HepG2 (cell line): ENCODE data around the gene RTEL1. TPM values are rescaled to one million over a fixed set of nuclear protein-coding genes. Genes with fewer than 3 reads are reported as not detected.

ENCODE experiments used
- CEBPG ChIP-seq: IDR thresholded peaks from 2 replicates; pipeline ENCODE4 v1.6.1; 2016
- ELF4 ChIP-seq: sonication (generic); formaldehyde crosslinking; IDR thresholded peaks from 2 replicates; pipeline ENCODE4 v1.5.0; 2020; ENCODE audit warnings: missing genetic modification reagents, mild to moderate bottlenecking, moderate library complexity, borderline replicate concordance
- HIC2 ChIP-seq: sonication (generic); formaldehyde crosslinking; IDR thresholded peaks from 2 replicates; pipeline ENCODE4 v1.9.0; 2022; ENCODE audit warnings: low read depth, missing genetic modification reagents
- HOXA9 ChIP-seq: sonication (generic); formaldehyde crosslinking; IDR thresholded peaks from 2 replicates; pipeline ENCODE4 v1.8.1; 2022; ENCODE audit warnings: missing genetic modification reagents, mild to moderate bottlenecking, moderate library complexity, borderline replicate concordance
- MBD4 ChIP-seq: IDR thresholded peaks from 2 replicates; pipeline ENCODE4 v1.6.1; 2012; ENCODE audit warnings: low read length, inconsistent platforms, borderline replicate concordance
- MEIS1 ChIP-seq: sonication (generic); formaldehyde crosslinking; IDR thresholded peaks from 2 replicates; pipeline ENCODE4 v1.9.0; 2021; ENCODE audit warnings: mild to moderate bottlenecking, missing genetic modification reagents, moderate library complexity, borderline replicate concordance
- MZF1 ChIP-seq: sonication (generic); formaldehyde crosslinking; IDR thresholded peaks from 2 replicates; pipeline ENCODE4 v1.8.1; 2023; ENCODE audit warnings: mild to moderate bottlenecking, missing genetic modification reagents, borderline replicate concordance
- POLR2AphosphoS5 ChIP-seq: IDR thresholded peaks from 2 replicates; pipeline ENCODE4 v1.6.1; 2012; ENCODE audit warnings: low read depth, low read length
- PRMT3 ChIP-seq: sonication (generic); formaldehyde crosslinking; IDR thresholded peaks from 2 replicates; pipeline ENCODE4 v1.8.1; 2022; ENCODE audit warnings: low read depth, mild to moderate bottlenecking, moderate library complexity, missing genetic modification reagents, borderline replicate concordance
- RORA ChIP-seq: sonication (generic); formaldehyde crosslinking; IDR thresholded peaks from 2 replicates; pipeline ENCODE4 v1.5.0; 2020; ENCODE audit warnings: mild to moderate bottlenecking, missing genetic modification reagents, moderate library complexity
- SATB2 ChIP-seq: sonication (generic); formaldehyde crosslinking; IDR thresholded peaks from 2 replicates; pipeline ENCODE4 v1.5.0; 2020; ENCODE audit warnings: missing genetic modification reagents
- TCF7 ChIP-seq: sonication (generic); IDR thresholded peaks from 2 replicates; pipeline ENCODE4 v1.6.1; 2016; ENCODE audit warnings: antibody characterized with exemption, low read depth
- TIGD3 ChIP-seq: sonication (generic); formaldehyde crosslinking; IDR thresholded peaks from 2 replicates; pipeline ENCODE4 v1.5.1; 2020; ENCODE audit warnings: mild to moderate bottlenecking, missing genetic modification reagents, borderline replicate concordance
- ZNF230 ChIP-seq: sonication (generic); formaldehyde crosslinking; IDR thresholded peaks from 2 replicates; pipeline ENCODE4 v1.4.0; 2020; ENCODE audit warnings: mild to moderate bottlenecking, missing genetic modification reagents
- ZNF577 ChIP-seq: sonication (generic); formaldehyde crosslinking; IDR thresholded peaks from 2 replicates; pipeline ENCODE4 v1.4.0; 2020; ENCODE audit warnings: mild to moderate bottlenecking, low read depth, missing genetic modification reagents, borderline replicate concordance
- ZNF839 ChIP-seq: sonication (generic); formaldehyde crosslinking; IDR thresholded peaks from 2 replicates; pipeline ENCODE4 v1.4.0; 2020; ENCODE audit warnings: missing genetic modification reagents, mild to moderate bottlenecking, borderline replicate concordance
- polyA plus RNA-seq, 8 experiments: library from polyadenylated mRNA; depleted of rRNA in 3 of 8; stranded (reverse) in 7 of 8; unstranded in 1 of 8; fragments of >200 nt; fragmentation: Illumina TruSeq in 4 of 8; extraction: Trizol in 4 of 8; gene quantifications; 2 replicates each; pipeline versions ENCODE4 v1.2.1 to v1.2.3, GENCODE V29; 2011 to 2016; ENCODE audit warnings: low read depth in 4 of 8, missing spikeins in 1 of 8, mixed read lengths in 1 of 8; ENCODE audit not compliant: insufficient read depth in 1 of 8
- total RNA-seq, 5 experiments: library from RNA; depleted of rRNA; stranded (reverse); fragments of >200 nt; fragmentation: Illumina TruSeq; extraction: Trizol; gene quantifications; 2 replicates each; pipeline ENCODE4 v1.2.3, GENCODE V29; 2016; ENCODE audit warnings: low read depth in 1 of 5
- TF ChIP-seq, protein P1 (sequence below): sonication (generic); formaldehyde crosslinking; IDR thresholded peaks from 2 replicates; pipeline ENCODE4 v1.5.0; 2020; ENCODE audit warnings: mild to moderate bottlenecking, missing genetic modification reagents
- TF ChIP-seq, protein P2 (sequence below), 2 experiments: sonication (generic) in 1 of 2; formaldehyde crosslinking in 1 of 2; IDR thresholded peaks; 2 replicates each; pipeline versions ENCODE4 v1.6.1 to v1.9.0; 2014 to 2022; ENCODE audit warnings: antibody characterized with exemption in 1 of 2, borderline replicate concordance in 1 of 2, inconsistent platforms in 1 of 2, low read depth in 1 of 2, missing genetic modification reagents in 1 of 2

Gene RTEL1
- total and polyA plus RNA-seq, 2 of the 13 experiments (the other 11 are each of a cell fraction or from before 2014, with no cell fraction given), result 21.8 to 36.4 TPM

DNA sequence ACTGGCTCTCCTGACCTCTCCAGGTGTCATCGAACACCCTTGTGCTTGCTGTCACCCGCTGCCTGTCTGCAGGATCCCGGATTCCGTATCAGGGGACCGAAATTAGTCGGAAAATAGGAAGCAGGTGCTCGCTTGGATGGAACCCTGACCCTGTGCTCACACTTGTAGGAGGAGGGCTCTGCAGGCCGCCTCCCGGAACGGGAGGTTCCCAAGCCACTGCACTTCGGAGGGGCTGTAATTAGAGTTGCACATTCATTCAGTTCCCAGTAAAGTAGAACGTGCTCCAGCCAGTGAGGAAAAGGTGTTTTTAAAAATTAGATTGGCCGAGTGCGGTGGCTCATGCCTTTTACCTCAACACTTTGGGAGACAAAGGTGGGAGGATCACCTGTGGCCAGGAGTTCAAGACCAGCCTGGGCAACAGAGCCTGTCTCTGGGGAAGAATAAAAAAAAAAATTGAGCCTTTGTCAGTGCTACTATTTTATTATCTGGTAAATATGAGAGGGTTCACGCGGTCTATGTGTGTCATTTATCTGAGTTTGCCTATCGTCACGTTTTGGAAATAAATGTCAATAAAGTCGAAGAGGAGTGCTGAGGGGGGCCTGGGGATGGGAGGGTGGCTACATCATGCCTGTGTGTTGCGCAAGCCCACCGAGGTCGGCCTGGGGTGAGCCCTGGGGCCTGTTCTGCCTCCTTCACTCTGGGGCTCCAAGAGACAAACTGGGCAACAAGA lies 29.7 kb upstream of the RTEL1 start (continued):
- TF ChIP-seq, protein P1, sequence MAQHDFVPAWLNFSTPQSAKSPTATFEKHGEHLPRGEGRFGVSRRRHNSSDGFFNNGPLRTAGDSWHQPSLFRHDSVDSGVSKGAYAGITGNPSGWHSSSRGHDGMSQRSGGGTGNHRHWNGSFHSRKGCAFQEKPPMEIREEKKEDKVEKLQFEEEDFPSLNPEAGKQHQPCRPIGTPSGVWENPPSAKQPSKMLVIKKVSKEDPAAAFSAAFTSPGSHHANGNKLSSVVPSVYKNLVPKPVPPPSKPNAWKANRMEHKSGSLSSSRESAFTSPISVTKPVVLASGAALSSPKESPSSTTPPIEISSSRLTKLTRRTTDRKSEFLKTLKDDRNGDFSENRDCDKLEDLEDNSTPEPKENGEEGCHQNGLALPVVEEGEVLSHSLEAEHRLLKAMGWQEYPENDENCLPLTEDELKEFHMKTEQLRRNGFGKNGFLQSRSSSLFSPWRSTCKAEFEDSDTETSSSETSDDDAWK (CRISPR knock-in tag), result no peak
- TF ChIP-seq TIGD3, result peak; percentile 81; the same call in 1 of the 2 replicates
- peak; percentile 97 for TF ChIP-seq CEBPG (CRISPR knock-in tag)
- peak; percentile 78 for TF ChIP-seq POLR2AphosphoS5
- TF ChIP-seq, protein P2, sequence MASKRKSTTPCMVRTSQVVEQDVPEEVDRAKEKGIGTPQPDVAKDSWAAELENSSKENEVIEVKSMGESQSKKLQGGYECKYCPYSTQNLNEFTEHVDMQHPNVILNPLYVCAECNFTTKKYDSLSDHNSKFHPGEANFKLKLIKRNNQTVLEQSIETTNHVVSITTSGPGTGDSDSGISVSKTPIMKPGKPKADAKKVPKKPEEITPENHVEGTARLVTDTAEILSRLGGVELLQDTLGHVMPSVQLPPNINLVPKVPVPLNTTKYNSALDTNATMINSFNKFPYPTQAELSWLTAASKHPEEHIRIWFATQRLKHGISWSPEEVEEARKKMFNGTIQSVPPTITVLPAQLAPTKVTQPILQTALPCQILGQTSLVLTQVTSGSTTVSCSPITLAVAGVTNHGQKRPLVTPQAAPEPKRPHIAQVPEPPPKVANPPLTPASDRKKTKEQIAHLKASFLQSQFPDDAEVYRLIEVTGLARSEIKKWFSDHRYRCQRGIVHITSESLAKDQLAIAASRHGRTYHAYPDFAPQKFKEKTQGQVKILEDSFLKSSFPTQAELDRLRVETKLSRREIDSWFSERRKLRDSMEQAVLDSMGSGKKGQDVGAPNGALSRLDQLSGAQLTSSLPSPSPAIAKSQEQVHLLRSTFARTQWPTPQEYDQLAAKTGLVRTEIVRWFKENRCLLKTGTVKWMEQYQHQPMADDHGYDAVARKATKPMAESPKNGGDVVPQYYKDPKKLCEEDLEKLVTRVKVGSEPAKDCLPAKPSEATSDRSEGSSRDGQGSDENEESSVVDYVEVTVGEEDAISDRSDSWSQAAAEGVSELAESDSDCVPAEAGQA (IDR thresholded peaks at IDR 0.05; ENCODE audit: low read depth), result peak; percentile 92
- TF ChIP-seq, protein P2 (CRISPR knock-in tag; IDR thresholded peaks at IDR 0.05; ENCODE audit: borderline replicate concordance), result no peak; the same call in 1 of the 2 replicates
- TF ChIP-seq ELF4 (CRISPR knock-in tag), result peak; percentile 64; the same call in 1 of the 2 replicates
- peak; percentile 95 for TF ChIP-seq MZF1 (CRISPR knock-in tag)
- TF ChIP-seq HOXA9 (CRISPR knock-in tag), result no peak; the same call in 1 of the 2 replicates
- TF ChIP-seq MEIS1 (CRISPR knock-in tag), result peak; percentile 76
- no peak for TF ChIP-seq RORA (CRISPR knock-in tag)
- TF ChIP-seq ZNF230 (CRISPR knock-in tag), result peak; percentile 76; the same call in 1 of the 2 replicates
- no peak for TF ChIP-seq HIC2 (CRISPR knock-in tag)
- peak; percentile 46; the same call in 1 of the 2 replicates for TF ChIP-seq TCF7
- TF ChIP-seq SATB2, result peak; percentile 94
- 0 out of 2 replicates have a peak, but pooled peaks have one; percentile 19 for TF ChIP-seq PRMT3 (CRISPR knock-in tag)
- no peak; the same call in 1 of the 2 replicates for TF ChIP-seq MBD4
- no peak for TF ChIP-seq ZNF577
- TF ChIP-seq ZNF839, result no peak
